CD14-positive monocyte (primary cell): ENCODE results near the gene ATG4B. TPM values are rescaled to one million over a fixed set of nuclear protein-coding genes. Genes with fewer than 3 reads are reported as not detected.

ENCODE experiments used
- DNase-seq, 3 donors: peaks; one replicate each; pipeline ENCODE4 v3.0.0-alpha.2; 2011 to 2022
- H2AFZ ChIP-seq: 2 replicates; pipeline ENCODE4 v1.6.0; 2012; ENCODE audit warnings: mild to moderate bottlenecking, low read depth, low read length, inconsistent platforms; ENCODE audit not compliant: insufficient read depth, poor library complexity, severe bottlenecking
- H3K27ac ChIP-seq, 2 donors: 1 replicate in 1 of 2; 2 replicates in 1 of 2; pipeline ENCODE4 v1.5.1; 2012 to 2013; ENCODE audit warnings: low read length in 2 of 2, control low read depth in 1 of 2, inconsistent platforms in 1 of 2, low read depth in 1 of 2, mild to moderate bottlenecking in 1 of 2
- H3K27me3 ChIP-seq, 2 donors: one replicate each; pipeline versions ENCODE4 v1.6.0 to v1.6.1; 2011 to 2013; ENCODE audit warnings: low read length in 2 of 2; ENCODE audit not compliant: control insufficient read depth in 2 of 2, insufficient read depth in 2 of 2
- H3K36me3 ChIP-seq, 2 donors: replicated peaks in 1 of 2; 1 replicate in 1 of 2; 2 replicates in 1 of 2; pipeline versions ENCODE4 v1.5.1 to v1.6.1; 2012 to 2013; ENCODE audit warnings: low read length in 2 of 2, control low read depth in 1 of 2, inconsistent platforms in 1 of 2, mild to moderate bottlenecking in 1 of 2; ENCODE audit not compliant: insufficient read depth in 2 of 2, control insufficient read depth in 1 of 2
- H3K4me1 ChIP-seq, 2 donors: 1 replicate in 1 of 2; 2 replicates in 1 of 2; pipeline versions ENCODE4 v1.5.1 to v1.6.1; 2012 to 2013; ENCODE audit warnings: low read length in 2 of 2, control low read depth in 1 of 2, inconsistent platforms in 1 of 2, mild to moderate bottlenecking in 1 of 2, moderate library complexity in 1 of 2; ENCODE audit not compliant: insufficient read depth in 2 of 2, control insufficient read depth in 1 of 2
- H3K4me2 ChIP-seq: replicated peaks from 2 replicates; pipeline ENCODE3; 2012; ENCODE audit warnings: low read length, moderate library complexity, mild to moderate bottlenecking; ENCODE audit not compliant: poor library complexity, severe bottlenecking; ENCODE audit errors: extremely low read depth
- H3K4me3 ChIP-seq, 3 experiments: fragments of 200-600 bp in 1 of 3; sonication (generic) in 1 of 3; replicated peaks in 1 of 3; 1 replicate in 2 of 3; 2 replicates in 1 of 3; pipeline ENCODE4 v1.5.1; 2011 to 2013; ENCODE audit warnings: low read length in 3 of 3, mild to moderate bottlenecking in 3 of 3, control low read depth in 2 of 3, low read depth in 2 of 3, inconsistent platforms in 1 of 3, moderate library complexity in 1 of 3
- H3K79me2 ChIP-seq: 2 replicates; pipeline ENCODE4 v1.6.0; 2012; ENCODE audit warnings: mild to moderate bottlenecking, control low read depth, inconsistent platforms, low read length, moderate library complexity; ENCODE audit not compliant: insufficient read depth
- H3K9ac ChIP-seq: 2 replicates; pipeline ENCODE4 v1.6.0; 2017; ENCODE audit warnings: low read length, mild to moderate bottlenecking; ENCODE audit not compliant: insufficient read depth, poor library complexity, severe bottlenecking
- H3K9me3 ChIP-seq, 2 donors: replicated peaks in 1 of 2; 1 replicate in 1 of 2; 2 replicates in 1 of 2; pipeline versions ENCODE4 v1.5.1 to v1.6.1; 2012 to 2013; ENCODE audit warnings: low read length in 2 of 2, control low read depth in 1 of 2; ENCODE audit not compliant: control insufficient read depth in 1 of 2, insufficient read depth in 1 of 2
- H4K20me1 ChIP-seq: 2 replicates; pipeline ENCODE4 v1.6.0; 2012; ENCODE audit warnings: mild to moderate bottlenecking, low read length, control low read depth, moderate library complexity; ENCODE audit not compliant: insufficient read depth
- H3K27ac Mint-ChIP-seq, 7 donors: one replicate each; pipeline ENCODE4 v1.8.0; 2020; ENCODE audit warnings: mild to moderate bottlenecking in 7 of 7, mixed read lengths in 7 of 7, moderate library complexity in 6 of 7, inconsistent platforms in 2 of 7
- H3K27me3 Mint-ChIP-seq, 3 donors: one replicate each; pipeline ENCODE4 v1.8.0; 2021 to 2022; ENCODE audit warnings: low read depth in 3 of 3, mild to moderate bottlenecking in 3 of 3, mixed read lengths in 3 of 3, moderate library complexity in 3 of 3, inconsistent platforms in 1 of 3
- H3K36me3 Mint-ChIP-seq, 2 donors: one replicate each; pipeline ENCODE4 v1.8.0; 2020; ENCODE audit warnings: mixed read lengths in 2 of 2, inconsistent platforms in 1 of 2, mild to moderate bottlenecking in 1 of 2
- H3K4me1 Mint-ChIP-seq: one replicate; pipeline ENCODE4 v1.8.0; 2020; ENCODE audit warnings: mild to moderate bottlenecking, mixed read lengths
- H3K4me3 Mint-ChIP-seq, 2 donors: one replicate each; pipeline ENCODE4 v1.8.0; 2020; ENCODE audit warnings: mild to moderate bottlenecking in 2 of 2, mixed read lengths in 2 of 2, moderate library complexity in 1 of 2
- H3K9me3 Mint-ChIP-seq, 7 donors: one replicate each; pipeline ENCODE4 v1.8.0; 2020 to 2022; ENCODE audit warnings: mixed read lengths in 7 of 7, mild to moderate bottlenecking in 6 of 7, moderate library complexity in 6 of 7, inconsistent platforms in 2 of 7
- CTCF ChIP-seq: fragments of 200-600 bp; IDR thresholded peaks from one replicate; pipeline ENCODE4 v1.8.0; 2022; ENCODE audit warnings: antibody characterized with exemption, mild to moderate bottlenecking
- WGBS: methylation state at CpG from one replicate; pipeline ENCODE4 v1.1.5; 2013; ENCODE audit warnings: missing lambda C conversion rate; ENCODE audit not compliant: insufficient coverage; 5-methylcytosine and 5-hydroxymethylcytosine counted together
- intact Hi-C, 2 donors: fragments of 100-400 bp; cut with micrococcal nuclease; formaldehyde crosslinking; loops; one replicate each; pipeline versions ENCODE4 v1.15.0 to v1.15.1; 2023
- polyA plus RNA-seq, 3 donors: library from polyadenylated mRNA; depleted of rRNA in 1 of 3; unstranded in 2 of 3; stranded (reverse) in 1 of 3; fragments of 300-500 nt in 2 of 3; fragments of >200 nt in 1 of 3; fragmentation: Illumina TruSeq in 2 of 3; gene quantifications; 1 replicate in 2 of 3; 2 replicates in 1 of 3; pipeline ENCODE4 v1.2.3, GENCODE V29; 2012 to 2021

ATG4B gene
- polyA plus RNA-seq, 3 donors = 54.5 to 202 (median 58.9) TPM

- no peak overlapping the region for H3K4me3 Mint-ChIP-seq
- peak overlapping the region in 2 of 7 donors; percentile 72 to 87 for H3K27ac Mint-ChIP-seq
- Histone ChIP-seq H3K4me2 (no peak overlapping the region), H3K9ac (no peak overlapping the region), H3K36me3 (peaks cover 12% of the 10 kb centered on the region in 2 donors), H3K79me2 (peaks cover 4% of the 10 kb centered on the region), H3K9me3 (no peaks in the 10 kb centered on the region), H2AFZ (no peak overlapping the region), H4K20me1 (no peaks in the 10 kb centered on the region), H3K4me3 (no peak overlapping the region), H3K4me1 (peaks cover 10 to 11% of the 10 kb centered on the region in 2 donors), H3K27me3 (no peaks in the 10 kb centered on the region), H3K27ac (no peak overlapping the region)
- intact Hi-C loops = loop anchor here (5.0 kb wide), 2 partner anchors 112 to 273 kb away; partner anchors contain the start of gene STK25 (in 1 of the 2)
- H3K27me3 Mint-ChIP-seq = peaks cover 0 to 2% (median 0%) of the 10 kb centered on the region in 3 donors
- H3K9me3 Mint-ChIP-seq = peaks cover 0 to 1% (median 0%) of the 10 kb centered on the region in 7 donors
- peaks cover 16% of the 10 kb centered on the region for H3K4me1 Mint-ChIP-seq
- 97% methylated on average over 8 of the region's 11 CpGs for WGBS
- no peak for DNase-seq
- peaks cover 32 to 54% of the 10 kb centered on the region in 2 donors for H3K36me3 Mint-ChIP-seq
- no peak for TF ChIP-seq CTCF
Measured at GRCh38 chr2:241618829-241619228, 18.7 kb upstream of the ATG4B start.

GRCh38 chr2:241619597-241620418 is 17.7 kb upstream of the ATG4B start:
- no peak overlapping the region for H3K4me2 ChIP-seq
- H3K4me1 ChIP-seq = peaks cover 10 to 11% of the 10 kb centered on the region in 2 donors
- H3K27me3 ChIP-seq = no peaks in the 10 kb centered on the region
- peaks cover 10% of the 10 kb centered on the region for H3K79me2 ChIP-seq
- H4K20me1 ChIP-seq = no peaks in the 10 kb centered on the region
- H3K36me3 ChIP-seq = peaks cover 12% of the 10 kb centered on the region in 2 donors
- intact Hi-C loops = loop anchor here (5.0 kb wide), 2 partner anchors 113 to 272 kb away; partner anchors contain the start of gene STK25 (in 1 of the 2)
- WGBS = 95% methylated on average over 20 of the region's 20 CpGs
- no peak for TF ChIP-seq CTCF
- no peak overlapping the region for H3K4me3 ChIP-seq
- H3K9ac ChIP-seq = no peak overlapping the region
- peak overlapping the region in 4 of 7 donors; percentile 20 to 87 (median 74) for H3K27ac Mint-ChIP-seq
- peaks cover 34 to 63% of the 10 kb centered on the region in 2 donors for H3K36me3 Mint-ChIP-seq
- H2AFZ ChIP-seq = no peak overlapping the region
- peak overlapping the region in 1 of 2 donors; percentile 31 for H3K27ac ChIP-seq
- H3K27me3 Mint-ChIP-seq = peaks cover 0 to 2% (median 0%) of the 10 kb centered on the region in 3 donors
- H3K9me3 ChIP-seq = no peaks in the 10 kb centered on the region
- no peak overlapping the region for H3K4me3 Mint-ChIP-seq
- DNase-seq = peak; percentile 11 to 87 (median 30)
- peaks cover 0 to 1% (median 0%) of the 10 kb centered on the region in 7 donors for H3K9me3 Mint-ChIP-seq
- H3K4me1 Mint-ChIP-seq = peaks cover 16% of the 10 kb centered on the region
